AG09309 (cell line): ENCODE results near the gene CYP2W1.

Experiments
- DNase-seq: peaks from one replicate; pipeline ENCODE4 v3.0.0-alpha.2; 2010; ENCODE audit warnings: low read depth
- H3K4me3 ChIP-seq: 2 replicates; pipeline ENCODE4 v1.5.1; 2011; ENCODE audit warnings: mild to moderate bottlenecking, low read depth, low read length, moderate library complexity; ENCODE audit not compliant: control insufficient read depth
- TF ChIP-seq, protein P1 (sequence below): IDR thresholded peaks from 2 replicates; pipeline ENCODE4 v1.5.1; 2011; ENCODE audit warnings: mild to moderate bottlenecking, low read depth, low read length, inconsistent platforms; ENCODE audit not compliant: insufficient read depth, control insufficient read depth; ENCODE audit errors: missing control alignments

The CYP2W1 gene

DNA sequence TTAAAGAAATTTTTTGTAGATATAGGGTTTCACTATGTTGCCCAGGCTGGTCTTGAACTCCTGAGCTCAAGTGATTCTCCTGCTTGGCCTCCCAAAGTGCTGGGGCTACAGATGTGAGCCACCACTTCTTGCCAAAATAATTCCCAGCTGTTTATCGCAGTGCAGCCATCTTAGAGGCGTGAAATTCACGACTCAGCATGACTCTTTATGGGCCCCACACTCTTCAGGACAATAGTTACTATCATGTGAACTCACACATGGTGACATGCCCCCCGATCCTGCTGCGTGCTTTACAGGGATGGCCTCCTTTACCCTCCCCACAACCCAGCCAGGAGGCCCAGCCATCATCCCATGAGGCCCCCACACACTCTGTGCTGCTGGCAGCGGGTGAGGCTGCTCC, 12.2 kb upstream of the CYP2W1 start:
- DNase-seq: no peak
- no peak overlapping the region for H3K4me3 ChIP-seq
- TF ChIP-seq, protein P1, sequence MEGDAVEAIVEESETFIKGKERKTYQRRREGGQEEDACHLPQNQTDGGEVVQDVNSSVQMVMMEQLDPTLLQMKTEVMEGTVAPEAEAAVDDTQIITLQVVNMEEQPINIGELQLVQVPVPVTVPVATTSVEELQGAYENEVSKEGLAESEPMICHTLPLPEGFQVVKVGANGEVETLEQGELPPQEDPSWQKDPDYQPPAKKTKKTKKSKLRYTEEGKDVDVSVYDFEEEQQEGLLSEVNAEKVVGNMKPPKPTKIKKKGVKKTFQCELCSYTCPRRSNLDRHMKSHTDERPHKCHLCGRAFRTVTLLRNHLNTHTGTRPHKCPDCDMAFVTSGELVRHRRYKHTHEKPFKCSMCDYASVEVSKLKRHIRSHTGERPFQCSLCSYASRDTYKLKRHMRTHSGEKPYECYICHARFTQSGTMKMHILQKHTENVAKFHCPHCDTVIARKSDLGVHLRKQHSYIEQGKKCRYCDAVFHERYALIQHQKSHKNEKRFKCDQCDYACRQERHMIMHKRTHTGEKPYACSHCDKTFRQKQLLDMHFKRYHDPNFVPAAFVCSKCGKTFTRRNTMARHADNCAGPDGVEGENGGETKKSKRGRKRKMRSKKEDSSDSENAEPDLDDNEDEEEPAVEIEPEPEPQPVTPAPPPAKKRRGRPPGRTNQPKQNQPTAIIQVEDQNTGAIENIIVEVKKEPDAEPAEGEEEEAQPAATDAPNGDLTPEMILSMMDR: no peak

DNA sequence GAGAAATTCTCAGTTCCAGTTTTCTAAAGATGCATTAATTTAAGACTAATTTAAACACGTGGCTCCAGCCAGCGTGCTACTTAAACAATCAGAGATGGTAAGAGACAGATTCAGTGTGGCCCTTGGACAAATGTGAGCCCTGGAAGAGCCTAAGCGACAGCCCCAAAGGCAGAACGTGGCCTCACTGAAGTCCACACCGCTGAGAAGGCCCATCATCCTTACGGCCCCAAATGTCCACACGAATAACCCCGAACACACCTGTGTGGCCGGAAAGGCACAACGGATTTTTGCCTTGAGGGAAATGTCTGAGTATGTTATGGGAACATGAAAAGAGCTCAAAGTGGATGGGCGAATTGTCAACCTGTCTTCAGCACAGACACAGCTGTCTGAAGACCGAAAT, 10.9 kb upstream of the CYP2W1 start:
- H3K4me3 ChIP-seq: no peak overlapping the region
- TF ChIP-seq, protein P1: no peak
- DNase-seq: no peak

DNA sequence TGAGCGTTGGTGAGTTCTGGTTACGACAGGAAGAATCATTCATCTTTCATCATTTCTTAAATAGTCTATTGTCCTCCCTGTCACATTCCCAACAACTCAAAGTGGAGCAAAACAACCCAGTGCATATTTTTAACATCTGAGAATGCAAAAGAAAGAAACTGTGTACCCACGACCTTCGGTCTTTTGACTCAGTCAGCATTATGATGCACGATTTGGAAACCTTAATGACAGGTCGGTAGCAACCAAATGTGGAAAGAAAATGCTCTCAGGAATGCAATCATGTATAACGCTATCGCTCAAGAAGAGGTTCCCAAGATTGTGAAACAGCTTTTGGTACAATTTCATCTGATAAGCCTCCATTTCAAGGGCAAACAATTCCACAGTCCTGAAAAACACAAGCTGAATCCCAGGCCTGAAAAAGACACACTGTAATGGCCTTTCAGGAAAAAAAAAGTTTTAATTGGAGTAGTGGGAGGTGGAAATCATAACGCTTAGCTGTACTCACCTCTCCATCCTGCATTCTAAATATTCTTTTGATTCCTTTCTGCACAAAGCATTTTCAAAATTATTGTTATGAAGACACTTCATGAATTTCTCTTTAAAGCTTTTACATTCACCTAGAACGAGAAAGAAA, 10.2 kb upstream of the CYP2W1 start:
- no peak for DNase-seq
- no peak overlapping the region for H3K4me3 ChIP-seq
- TF ChIP-seq, protein P1: no peak

DNA sequence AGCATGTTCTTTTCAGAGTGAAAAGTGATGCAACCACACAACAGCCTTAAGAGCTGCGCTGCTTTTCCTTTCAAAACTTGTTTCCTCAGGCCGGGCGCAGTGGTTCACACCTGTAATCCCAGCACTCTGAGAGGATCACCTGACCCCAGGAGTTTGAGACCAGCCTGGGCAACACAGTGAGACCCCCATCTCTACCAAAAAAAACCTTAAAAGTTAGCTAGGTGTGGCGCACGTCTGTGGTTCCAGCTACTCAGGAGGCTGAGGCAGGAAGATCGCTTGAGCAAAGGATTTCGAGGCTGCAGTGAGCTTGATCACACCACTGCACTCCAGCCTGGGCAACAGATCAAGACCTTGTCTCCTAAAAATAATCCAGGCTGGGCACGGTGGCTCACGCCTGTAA, 9.7 kb upstream of the CYP2W1 start:
- TF ChIP-seq, protein P1: no peak
- DNase-seq: no peak
- H3K4me3 ChIP-seq: no peak overlapping the region

DNA sequence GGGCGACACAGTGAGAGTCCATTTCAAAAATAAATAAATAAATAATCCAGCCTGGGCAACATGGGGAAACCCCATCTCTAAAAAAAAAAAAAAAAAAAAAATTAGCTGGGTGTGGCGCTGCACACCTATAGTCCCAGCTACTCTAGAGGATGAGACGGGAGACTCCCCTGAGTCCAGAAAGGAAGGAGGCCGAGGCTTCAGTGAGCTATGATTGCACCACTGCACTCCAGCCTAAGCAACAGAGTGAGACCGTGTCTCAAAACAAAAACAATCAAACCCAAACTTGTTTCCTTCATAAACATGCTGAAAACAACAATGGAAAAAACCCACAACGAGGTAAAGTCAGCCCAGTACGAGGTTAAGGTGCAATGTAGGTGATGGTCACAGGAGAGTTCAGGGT, 8.8 kb upstream of the CYP2W1 start:
- TF ChIP-seq, protein P1: no peak
- H3K4me3 ChIP-seq: peak overlapping the region; percentile 67
- DNase-seq: no peak

DNA sequence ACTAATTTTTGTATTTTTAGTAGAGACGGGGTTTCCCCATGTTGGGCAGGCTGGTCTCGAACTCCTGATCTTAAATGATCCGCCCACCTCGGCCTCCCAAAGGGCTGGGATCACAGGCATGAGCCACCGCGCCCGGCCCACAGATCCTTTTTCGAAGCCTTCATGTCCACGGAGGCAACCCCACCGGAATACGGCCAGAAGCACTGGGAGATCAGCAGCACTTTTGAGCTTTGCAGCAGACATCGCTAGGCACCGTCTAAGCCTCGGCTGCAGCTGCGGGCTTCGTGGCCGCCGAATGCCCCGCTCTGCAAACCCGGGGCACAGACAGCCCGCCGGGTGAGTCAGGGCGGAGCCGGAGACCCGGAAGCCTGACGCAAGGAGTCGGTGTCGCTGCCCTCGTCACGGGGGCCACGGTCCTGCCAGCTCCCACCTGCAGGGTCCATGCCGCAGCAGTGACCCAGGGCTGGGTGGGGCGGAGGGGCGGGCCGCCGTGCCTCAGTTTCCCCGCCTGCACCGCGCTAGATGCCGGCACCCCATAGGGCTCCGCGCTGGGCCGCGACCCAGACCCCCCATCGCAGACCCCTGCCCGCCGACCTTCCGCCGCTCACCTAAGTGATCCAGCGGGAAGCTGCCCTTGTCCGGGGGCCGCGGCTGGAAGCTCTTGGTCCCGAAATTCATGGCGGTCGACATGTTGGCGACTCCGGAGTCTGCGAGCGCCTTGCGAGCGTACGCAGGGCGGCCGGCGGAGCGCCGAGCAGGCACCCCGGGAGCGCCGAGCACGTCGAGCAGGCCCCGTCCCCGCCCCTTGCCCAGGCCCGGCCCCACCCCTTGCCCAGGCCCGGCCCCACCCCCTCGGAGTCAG, 7.9 kb upstream of the CYP2W1 start, which contains the start of gene COX19:
TSS of gene COX19 (minus strand) at position 730 of the 862 bp plus-strand sequence. CDS start at position 690, 40 bp downstream.
- DNase-seq: peak; percentile 55
- TF ChIP-seq, protein P1: no peak
- peak within 1 kb of the TSS; percentile 67 for H3K4me3 ChIP-seq
